ENCODE results near the gene USF3. TPM values are rescaled to one million over a fixed set of nuclear protein-coding genes. Genes with fewer than 3 reads are reported as not detected.

Gene USF3
- total RNA-seq, 4 donors from 2014 or later: 21.4 to 33.4 (median 26.3) TPM

- no peak for DNase-seq
- peaks cover 5 to 11% of the 10 kb centered on the region in 2 donors for H3K4me1 ChIP-seq
- H3K9me3 ChIP-seq: no peaks in the 10 kb centered on the region
- no peaks in the 10 kb centered on the region for H3K27me3 ChIP-seq
- intact Hi-C loops (cut with DNase I): no loop called here
- H3K27ac ChIP-seq: no peak overlapping the region
- H3K36me3 ChIP-seq: peaks cover 17% of the 10 kb centered on the region in 2 donors
- H3K4me3 ChIP-seq (replicated peaks in 1 of 3): no peak overlapping the region
- TF ChIP-seq CTCF (IDR thresholded peaks at IDR 0.05): no peak
- WGBS, 2 donors: 97 to 99% methylated on average over 3 of the region's 3 CpGs
Measured at GRCh38 chr3:113663324-113663750, 33.1 kb downstream of the USF3 start.

GRCh38 chr3:113662824-113663223, 33.6 kb downstream of the USF3 start:
- TF ChIP-seq CTCF (IDR thresholded peaks at IDR 0.05) (no peak), POLR2A (IDR thresholded peaks at IDR 0.05) (no peak)
- 81 to 85% methylated on average over 1 of the region's 1 CpG for WGBS, 2 donors
- DNase-seq: no peak
- H3K27ac ChIP-seq: no peak overlapping the region
- no peaks in the 10 kb centered on the region for H3K9me3 ChIP-seq
- intact Hi-C loops (cut with DNase I): no loop called here
- H3K36me3 ChIP-seq: peaks cover 17% of the 10 kb centered on the region in 2 donors
- H3K27me3 ChIP-seq: no peaks in the 10 kb centered on the region
- peaks cover 1 to 6% of the 10 kb centered on the region in 2 donors for H3K4me1 ChIP-seq
- no peak overlapping the region for H3K4me3 ChIP-seq (replicated peaks in 1 of 3)

GRCh38 chr3:113660896-113661295, 35.5 kb downstream of the USF3 start:
- no peak overlapping the region for H3K27ac ChIP-seq
- H3K4me3 ChIP-seq (replicated peaks in 1 of 3): no peak overlapping the region
- intact Hi-C loops (cut with DNase I): no loop called here
- DNase-seq: no peak
- no peak for TF ChIP-seq POLR2A (IDR thresholded peaks at IDR 0.05)
- no peak for TF ChIP-seq CTCF (IDR thresholded peaks at IDR 0.05)
- H3K27me3 ChIP-seq: no peaks in the 10 kb centered on the region
- peaks cover 17% of the 10 kb centered on the region in 2 donors for H3K36me3 ChIP-seq
- no peaks in the 10 kb centered on the region for H3K4me1 ChIP-seq
- no peaks in the 10 kb centered on the region for H3K9me3 ChIP-seq
- 94 to 96% methylated on average over 4 of the region's 4 CpGs for WGBS, 2 donors

- Histone ChIP-seq H3K36me3 (peaks cover 17% of the 10 kb centered on the region in 2 donors), H3K27ac (no peak overlapping the region), H3K4me1 (no peaks in the 10 kb centered on the region), H3K4me3 (replicated peaks in 1 of 3) (no peak overlapping the region), H3K9me3 (no peaks in the 10 kb centered on the region), H3K27me3 (no peaks in the 10 kb centered on the region)
- 93 to 100% methylated on average over 2 of the region's 2 CpGs for WGBS, 2 donors
- no peak for DNase-seq
- intact Hi-C loops (cut with DNase I): no loop called here
- no peak for TF ChIP-seq POLR2A (IDR thresholded peaks at IDR 0.05)
- no peak for TF ChIP-seq CTCF (IDR thresholded peaks at IDR 0.05)
Measured at GRCh38 chr3:113660458-113660857, 36.0 kb downstream of the USF3 start.

- intact Hi-C loops (cut with DNase I): no loop called here
- Histone ChIP-seq H3K27me3 (no peaks in the 10 kb centered on the region), H3K4me3 (replicated peaks in 1 of 3) (no peak overlapping the region), H3K27ac (no peak overlapping the region), H3K4me1 (no peaks in the 10 kb centered on the region), H3K36me3 (peaks cover 17% of the 10 kb centered on the region in 2 donors), H3K9me3 (no peaks in the 10 kb centered on the region)
- no peak for DNase-seq
- TF ChIP-seq CTCF (IDR thresholded peaks at IDR 0.05): no peak
- TF ChIP-seq POLR2A (IDR thresholded peaks at IDR 0.05): no peak
- WGBS, 2 donors: 62 to 79% methylated on average over 1 of the region's 1 CpG
Measured at GRCh38 chr3:113659996-113660395, 36.4 kb downstream of the USF3 start.

Data from thyroid gland (tissue), 4 donors.